HCT116 (cell line): Measurements from ENCODE around the gene CDC6. TPM values are rescaled to one million over a fixed set of nuclear protein-coding genes. Genes with fewer than 3 reads are reported as not detected.
A peak's percentile ranks its signal among the peaks of the same experiment; 100 is the strongest.

Experiments
- ATAC-seq: fragments of 200-7000 bp; cut with Tn5 transposase; 2 replicates; pipeline ENCODE4 v1.9.1; 2020; ENCODE audit warnings: mild to moderate bottlenecking, moderate library complexity
- BruUV-seq: library from RNA; stranded (reverse); fragments of 400-500 nt; replicated peaks from 2 replicates; lab custom pipeline; 2021; lab: Mats Ljungman, UMichigan
- CTCF ChIA-PET: fragments of 300-600 bp; sonication (Branson Sonifier 250); formaldehyde crosslinking; loops from one replicate; lab custom pipeline; 2021; ENCODE audit warnings: antibody characterized with exemption; lab: Charles Lee
- POLR2A ChIA-PET: fragments of 300-600, 350-600 bp; sonication (Branson Sonifier 250); formaldehyde crosslinking; loops from one replicate; lab custom pipeline; 2021; ENCODE audit warnings: antibody characterized with exemption; lab: Charles Lee
- RAD21 ChIA-PET, 2 experiments: fragments of 300-600 bp; sonication (Branson Sonifier 250); formaldehyde crosslinking; loops; one replicate each; lab custom pipeline; 2023; ENCODE audit warnings: low total read pairs in 2 of 2; ENCODE audit not compliant: uncharacterized antibody in 2 of 2, unreplicated experiment in 2 of 2, low non-redundant PET in 1 of 2; lab: Charles Lee
- DNase-seq: peaks from one replicate; pipeline ENCODE4 v3.0.0-alpha.2; 2010; ENCODE audit warnings: low read depth, low spot score
- H2AFZ ChIP-seq: fragments of 200-600 bp; shearing (Covaris generic), sonication (generic); 2 replicates; pipeline ENCODE4 v1.6.1; 2017; ENCODE audit warnings: low read depth, mixed run types, mixed read lengths, antibody characterized with exemption, low read length; ENCODE audit not compliant: poor library complexity, severe bottlenecking
- H3K27ac ChIP-seq: 2 replicates; pipeline ENCODE4 v1.5.1; 2012; ENCODE audit warnings: low read depth, low read length
- H3K27me3 ChIP-seq: fragments of 200-600 bp; sonication (generic); 2 replicates; pipeline ENCODE4 v1.6.1; 2016; ENCODE audit warnings: mixed run types, low read length, mixed read lengths; ENCODE audit not compliant: insufficient read depth
- H3K36me3 ChIP-seq, 2 experiments: fragments of 200-500 bp in 1 of 2; fragments of 200-600 bp in 1 of 2; sonication (Bioruptor generic) in 1 of 2; sonication (generic) in 1 of 2; 2 replicates each; pipeline versions ENCODE4 v1.5.1 to v1.6.1; 2014 to 2016; ENCODE audit warnings: low read length in 2 of 2, inconsistent platforms in 1 of 2, mixed read lengths in 1 of 2, mixed run types in 1 of 2; ENCODE audit not compliant: insufficient read depth in 2 of 2, control insufficient read depth in 1 of 2
- H3K4me1 ChIP-seq, 2 experiments: fragments of 200-600 bp in 1 of 2; sonication (generic) in 1 of 2; 2 replicates each; pipeline versions ENCODE4 v1.5.1 to v1.6.1; 2012 to 2017; ENCODE audit warnings: low read length in 2 of 2, inconsistent platforms in 1 of 2, mild to moderate bottlenecking in 1 of 2, mixed read lengths in 1 of 2, mixed run types in 1 of 2, moderate library complexity in 1 of 2; ENCODE audit not compliant: insufficient read depth in 2 of 2, control insufficient read depth in 1 of 2
- H3K4me2 ChIP-seq: fragments of 200-600 bp; sonication (generic); 2 replicates; pipeline ENCODE4 v1.6.1; 2017; ENCODE audit warnings: mixed run types, low read length, mixed read lengths
- H3K4me3 ChIP-seq, 2 experiments: fragments of 200-600 bp in 1 of 2; sonication (generic) in 1 of 2; replicated peaks in 1 of 2; 2 replicates each; pipeline ENCODE4 v1.5.1; 2011 to 2016; ENCODE audit warnings: low read length in 2 of 2, control low read depth in 1 of 2, low read depth in 1 of 2, mild to moderate bottlenecking in 1 of 2, mixed read lengths in 1 of 2, mixed run types in 1 of 2
- H3K79me2 ChIP-seq: fragments of 200-600 bp; sonication (generic); 2 replicates; pipeline ENCODE4 v1.6.1; 2017; ENCODE audit warnings: mild to moderate bottlenecking, mixed run types, low read length, moderate library complexity, mixed read lengths; ENCODE audit not compliant: insufficient read depth
- H3K9ac ChIP-seq: fragments of 200-600 bp; sonication (generic); 2 replicates; pipeline ENCODE4 v1.6.1; 2016; ENCODE audit warnings: low read length, mixed read lengths
- H3K9me2 ChIP-seq: fragments of 200-600 bp; sonication (generic), shearing (Covaris generic); 2 replicates; pipeline ENCODE4 v1.6.1; 2017; ENCODE audit warnings: mixed run types, mild to moderate bottlenecking, moderate library complexity; ENCODE audit not compliant: insufficient read depth
- H3K9me3 ChIP-seq, 2 experiments: fragments of 200-500 bp in 1 of 2; fragments of 200-600 bp in 1 of 2; sonication (Bioruptor generic) in 1 of 2; sonication (generic) in 1 of 2; 2 replicates each; pipeline ENCODE4 v1.6.1; 2014 to 2017; ENCODE audit warnings: low read length in 2 of 2, mixed read lengths in 2 of 2, inconsistent platforms in 1 of 2, low read depth in 1 of 2, mild to moderate bottlenecking in 1 of 2, mixed run types in 1 of 2, moderate library complexity in 1 of 2; ENCODE audit not compliant: control insufficient read depth in 1 of 2, insufficient read depth in 1 of 2
- H4K20me1 ChIP-seq: fragments of 200-600 bp; sonication (generic), shearing (Covaris generic); 2 replicates; pipeline ENCODE4 v1.6.1; 2017; ENCODE audit warnings: mixed run types, mild to moderate bottlenecking, moderate library complexity; ENCODE audit not compliant: insufficient read depth
- FOSL1 ChIP-seq: IDR thresholded peaks from 2 replicates; pipeline ENCODE4 v1.6.1; 2012; ENCODE audit warnings: low read depth
- JUND ChIP-seq: IDR thresholded peaks from 2 replicates; pipeline ENCODE4 v1.6.1; 2012
- RAD21 ChIP-seq: IDR thresholded peaks from 2 replicates; pipeline ENCODE4 v1.6.1; 2012; ENCODE audit warnings: low read depth, mild to moderate bottlenecking
- ZFX ChIP-seq: fragments of 450-650 bp; IDR thresholded peaks from 2 replicates; pipeline ENCODE4 v1.6.1; 2017
- intact Hi-C: fragments of 100-400 bp; cut with micrococcal nuclease; formaldehyde crosslinking; loops from 2 replicates; pipeline ENCODE4 v1.10.0; 2022
- total RNA-seq: library from RNA; stranded (reverse); gene quantifications from one replicate; pipeline ENCODE4 v1.2.1, GENCODE V29; 2021; ENCODE audit not compliant: unreplicated experiment
- TF ChIP-seq, protein P1 (sequence below): IDR thresholded peaks from 2 replicates; pipeline ENCODE4 v1.6.1; 2012; ENCODE audit warnings: low read depth
- TF ChIP-seq, protein P2 (sequence below): IDR thresholded peaks from 2 replicates; pipeline ENCODE4 v1.6.1; 2011; ENCODE audit warnings: mild to moderate bottlenecking, low read length, moderate library complexity; ENCODE audit not compliant: insufficient replicate concordance; ENCODE audit errors: extremely low read depth

The CDC6 gene
- total RNA-seq, 1 experiment from 2014 or later, result 117 TPM

DNA sequence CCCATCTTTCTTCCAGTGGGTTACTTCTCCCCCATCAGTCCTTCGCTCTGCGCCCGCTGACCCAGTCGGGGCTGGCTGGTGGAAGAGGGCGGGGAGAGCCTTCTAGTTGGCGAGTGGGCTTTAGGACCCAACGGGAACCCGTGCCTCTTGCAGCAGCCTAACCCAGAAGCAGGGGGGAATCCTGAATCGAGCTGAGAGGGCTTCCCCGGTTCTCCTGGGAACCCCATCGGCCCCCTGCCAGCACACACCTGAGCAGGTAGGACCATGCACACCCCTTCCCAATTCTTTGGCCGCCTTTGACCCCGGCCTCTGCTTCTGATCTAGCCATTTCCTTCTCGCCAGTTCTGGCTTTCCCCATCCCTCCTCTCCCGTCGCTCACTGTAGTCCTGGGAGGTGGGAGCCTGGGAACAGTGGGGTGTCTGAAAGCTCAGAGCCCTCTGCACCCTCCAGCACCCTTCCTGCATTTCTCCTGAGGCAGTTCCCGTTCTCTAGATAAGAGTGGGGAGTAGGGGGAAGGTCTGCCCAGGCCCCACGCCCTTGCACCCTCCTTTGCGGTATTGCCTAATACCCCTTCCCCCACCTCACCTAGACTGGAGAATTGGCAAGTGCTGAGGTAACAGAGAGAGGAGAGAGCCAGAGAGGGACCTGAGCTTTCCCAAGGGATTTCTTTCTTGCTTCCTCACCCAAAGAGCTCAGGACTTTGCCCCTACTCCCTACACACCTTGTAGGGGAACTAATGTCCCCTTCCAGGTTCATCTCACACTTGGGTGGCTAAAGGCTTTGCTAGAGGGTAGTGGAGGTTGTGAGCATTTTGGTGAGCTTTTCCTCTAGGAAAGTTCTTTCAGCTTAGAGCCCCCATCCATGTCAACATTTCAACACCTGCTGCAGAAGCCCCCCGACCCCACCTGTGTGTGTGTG is 21.6 kb downstream of the CDC6 start, which contains the start of gene RARA:
TSS of gene RARA (plus strand) at position 150 of the 918 bp plus-strand sequence. CDS start 22,039 bp downstream, outside the sequence.
- H3K4me1 ChIP-seq, result peaks cover 67 to 80% of the 10 kb centered on the region in 2 experiments

More for the DNA sequence above, 21.6 kb downstream of the CDC6 start, which contains the start of gene RARA:
- no peak for DNase-seq
- H3K4me3 ChIP-seq, result no peak within 1 kb of the TSS
- H2AFZ ChIP-seq, result no peak within 1 kb of the TSS
- H3K9ac ChIP-seq, result no peak within 1 kb of the TSS
- H3K36me3 ChIP-seq, result peaks cover 0 to 4% of the 10 kb centered on the region in 2 experiments; a peak in 1 of 4 replicates
- peak within 1 kb of the TSS; percentile 8 for H3K4me2 ChIP-seq
- H3K27ac ChIP-seq, result peak within 1 kb of the TSS; percentile 20; the same call in 1 of the 2 replicates
- ChIA-PET CTCF (interaction anchor here (3.0 to 10.5 kb wide), 2 partner anchors 8 to 44 kb away, joined by 19 to 107 read pairs; no protein-coding TSS in a partner anchor), RAD21 (no interaction called here), POLR2A (interaction anchor here (0.5 kb wide), 1 partner anchor 116 kb away, joined by 3 read pairs; no protein-coding TSS in a partner anchor)
- no peaks in the 10 kb centered on the region for H3K27me3 ChIP-seq
- H3K79me2 ChIP-seq, result peaks cover under 1% of the 10 kb centered on the region; the same call in 1 of the 2 replicates
- no peaks in the 10 kb centered on the region for H3K9me3 ChIP-seq
- intact Hi-C loops, result no loop called here
- no peak for ATAC-seq
- no peaks in the 10 kb centered on the region for H3K9me2 ChIP-seq
- no peaks in the 10 kb centered on the region for H4K20me1 ChIP-seq
- no TSS peak for BruUV-seq
- peak; percentile 62 for TF ChIP-seq FOSL1
- TF ChIP-seq ZFX, result no peak
- TF ChIP-seq RAD21, result no peak
- no peak for TF ChIP-seq JUND
- TF ChIP-seq, protein P1, sequence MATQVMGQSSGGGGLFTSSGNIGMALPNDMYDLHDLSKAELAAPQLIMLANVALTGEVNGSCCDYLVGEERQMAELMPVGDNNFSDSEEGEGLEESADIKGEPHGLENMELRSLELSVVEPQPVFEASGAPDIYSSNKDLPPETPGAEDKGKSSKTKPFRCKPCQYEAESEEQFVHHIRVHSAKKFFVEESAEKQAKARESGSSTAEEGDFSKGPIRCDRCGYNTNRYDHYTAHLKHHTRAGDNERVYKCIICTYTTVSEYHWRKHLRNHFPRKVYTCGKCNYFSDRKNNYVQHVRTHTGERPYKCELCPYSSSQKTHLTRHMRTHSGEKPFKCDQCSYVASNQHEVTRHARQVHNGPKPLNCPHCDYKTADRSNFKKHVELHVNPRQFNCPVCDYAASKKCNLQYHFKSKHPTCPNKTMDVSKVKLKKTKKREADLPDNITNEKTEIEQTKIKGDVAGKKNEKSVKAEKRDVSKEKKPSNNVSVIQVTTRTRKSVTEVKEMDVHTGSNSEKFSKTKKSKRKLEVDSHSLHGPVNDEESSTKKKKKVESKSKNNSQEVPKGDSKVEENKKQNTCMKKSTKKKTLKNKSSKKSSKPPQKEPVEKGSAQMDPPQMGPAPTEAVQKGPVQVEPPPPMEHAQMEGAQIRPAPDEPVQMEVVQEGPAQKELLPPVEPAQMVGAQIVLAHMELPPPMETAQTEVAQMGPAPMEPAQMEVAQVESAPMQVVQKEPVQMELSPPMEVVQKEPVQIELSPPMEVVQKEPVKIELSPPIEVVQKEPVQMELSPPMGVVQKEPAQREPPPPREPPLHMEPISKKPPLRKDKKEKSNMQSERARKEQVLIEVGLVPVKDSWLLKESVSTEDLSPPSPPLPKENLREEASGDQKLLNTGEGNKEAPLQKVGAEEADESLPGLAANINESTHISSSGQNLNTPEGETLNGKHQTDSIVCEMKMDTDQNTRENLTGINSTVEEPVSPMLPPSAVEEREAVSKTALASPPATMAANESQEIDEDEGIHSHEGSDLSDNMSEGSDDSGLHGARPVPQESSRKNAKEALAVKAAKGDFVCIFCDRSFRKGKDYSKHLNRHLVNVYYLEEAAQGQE, result no peak
- TF ChIP-seq, protein P2, sequence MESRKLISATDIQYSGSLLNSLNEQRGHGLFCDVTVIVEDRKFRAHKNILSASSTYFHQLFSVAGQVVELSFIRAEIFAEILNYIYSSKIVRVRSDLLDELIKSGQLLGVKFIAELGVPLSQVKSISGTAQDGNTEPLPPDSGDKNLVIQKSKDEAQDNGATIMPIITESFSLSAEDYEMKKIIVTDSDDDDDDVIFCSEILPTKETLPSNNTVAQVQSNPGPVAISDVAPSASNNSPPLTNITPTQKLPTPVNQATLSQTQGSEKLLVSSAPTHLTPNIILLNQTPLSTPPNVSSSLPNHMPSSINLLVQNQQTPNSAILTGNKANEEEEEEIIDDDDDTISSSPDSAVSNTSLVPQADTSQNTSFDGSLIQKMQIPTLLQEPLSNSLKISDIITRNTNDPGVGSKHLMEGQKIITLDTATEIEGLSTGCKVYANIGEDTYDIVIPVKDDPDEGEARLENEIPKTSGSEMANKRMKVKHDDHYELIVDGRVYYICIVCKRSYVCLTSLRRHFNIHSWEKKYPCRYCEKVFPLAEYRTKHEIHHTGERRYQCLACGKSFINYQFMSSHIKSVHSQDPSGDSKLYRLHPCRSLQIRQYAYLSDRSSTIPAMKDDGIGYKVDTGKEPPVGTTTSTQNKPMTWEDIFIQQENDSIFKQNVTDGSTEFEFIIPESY, result no peak
- TF ChIP-seq, all 23 proteins: peak for 1
